NCI-H748 (cell line): Measurements from ENCODE around the gene ASB12.
"Not testable (repeated sequence)": the region's sequence is repeated elsewhere in the genome, so short reads cannot be mapped to it uniquely, and the experiment has no call there.

Experiments used
- DNase-seq: peaks from one replicate; lab custom pipeline; 2025; ENCODE audit not compliant: unreplicated experiment; lab: John Stamatoyannopoulos, UW

Gene ASB12

GRCh38 chrX:64230123-64230970 lies at the start of gene ASB12:
Gene ASB12, minus strand, starts transcription at chrX:64230607. Its CDS starts 4,957 bp downstream, at chrX:64225650.
- DNase-seq: no peak

- DNase-seq: no peak
These were observed 34.9 kb upstream of the ASB12 start for GRCh38 chrX:64265265-64265664.

- DNase-seq: peak; percentile 3
These were observed 1.3 kb downstream of the ASB12 start for GRCh38 chrX:64229154-64229553.

GRCh38 chrX:64218023-64218422 lies 12.4 kb downstream of the ASB12 start:
- DNase-seq: no peak

- not testable (repeated sequence) for DNase-seq
These were observed 16.4 kb downstream of the ASB12 start for GRCh38 chrX:64213989-64214388.

GRCh38 chrX:64206556-64207162 lies 23.7 kb downstream of the ASB12 start:
- DNase-seq: no peak

- peak; percentile 95 for DNase-seq
These were observed 24.5 kb downstream of the ASB12 start for GRCh38 chrX:64205735-64206501.

- no peak for DNase-seq
These were observed 25.0 kb downstream of the ASB12 start, which contains the start of gene AMER1 for GRCh38 chrX:64205441-64205734. Gene AMER1, minus strand, starts transcription at chrX:64205708. Its CDS starts 12,422 bp downstream, at chrX:64193286.

- DNase-seq: peak; percentile 64
These were observed 25.5 kb downstream of the ASB12 start for GRCh38 chrX:64204701-64205440.

- DNase-seq: peak; percentile 23
These were observed 26.2 kb downstream of the ASB12 start for GRCh38 chrX:64204252-64204651.

- DNase-seq: no peak
These were observed 27.5 kb downstream of the ASB12 start for GRCh38 chrX:64202808-64203325.

GRCh38 chrX:64198036-64198435 lies 32.4 kb downstream of the ASB12 start:
- DNase-seq: no peak

- DNase-seq: no peak
These were observed 33.8 kb downstream of the ASB12 start for GRCh38 chrX:64196606-64197005.

GRCh38 chrX:64195862-64196261 lies 34.5 kb downstream of the ASB12 start:
- DNase-seq: no peak

- no peak for DNase-seq
These were observed 37.7 kb downstream of the ASB12 start for GRCh38 chrX:64192673-64193072.

GRCh38 chrX:64192040-64192439 lies 38.4 kb downstream of the ASB12 start:
- no peak for DNase-seq

- DNase-seq: no peak
These were observed 39.0 kb downstream of the ASB12 start for GRCh38 chrX:64191281-64192010.

- DNase-seq: no peak
These were observed 40.2 kb downstream of the ASB12 start for GRCh38 chrX:64190136-64190740.

GRCh38 chrX:64188901-64189300 lies 41.5 kb downstream of the ASB12 start:
- no peak for DNase-seq

- no peak for DNase-seq
These were observed 42.7 kb downstream of the ASB12 start for GRCh38 chrX:64187762-64188150.
